HepG2 (cell line): ENCODE data around the gene RIMBP2. TPM values are rescaled to one million over a fixed set of nuclear protein-coding genes. Genes with fewer than 3 reads are reported as not detected.

Source experiments
- ATAC-seq: fragments of 200-7000 bp; cut with Tn5 transposase; 3 replicates; pipeline ENCODE4 v1.9.1; 2020; ENCODE audit warnings: mild to moderate bottlenecking, moderate library complexity
- BruUV-seq: library from RNA; stranded (reverse); fragments of 400-500 nt; replicated peaks from 2 replicates; lab custom pipeline; 2021; lab: Mats Ljungman, UMichigan
- CTCF ChIA-PET: fragments of 300-600 bp; formaldehyde crosslinking; extraction: SDS; loops from one replicate; lab custom pipeline; 2021; ENCODE audit warnings: low total read pairs, inconsistent platforms, low intra/inter-chr PET ratio; lab: Yijun Ruan, JAX
- POLR2A ChIA-PET: fragments of 350-600 bp; sonication (Branson Sonifier 250); formaldehyde crosslinking; loops from one replicate; lab custom pipeline; 2020; ENCODE audit warnings: antibody characterized with exemption, inconsistent platforms; lab: Yijun Ruan, JAX
- DNase-seq: peaks from one replicate; pipeline ENCODE4 v3.0.0-alpha.2; 2015; ENCODE audit warnings: low spot score
- FAIRE-seq: peaks from 3 replicates; lab custom pipeline; 2011; peaks lifted over from hg19 to GRCh38; lab: Jason Lieb, UNC
- H2AFZ ChIP-seq: one replicate; pipeline ENCODE4 v1.6.1; 2011; ENCODE audit warnings: low read length, inconsistent platforms
- H3K27ac ChIP-seq: fragments of 300-600 bp; 3 replicates; pipeline ENCODE4 v1.8.0; 2011; ENCODE audit warnings: mixed run types, mild to moderate bottlenecking, mixed read lengths, low read length, inconsistent platforms; ENCODE audit not compliant: insufficient read depth; ENCODE audit errors: extremely low read length
- H3K27me3 ChIP-seq, 2 experiments: fragments of 200-600 bp in 1 of 2; 2 replicates in 1 of 2; 3 replicates in 1 of 2; pipeline versions ENCODE4 v1.6.0 to v1.8.0; 2011; ENCODE audit warnings: low read length in 2 of 2, mild to moderate bottlenecking in 2 of 2, moderate library complexity in 2 of 2, inconsistent platforms in 1 of 2; ENCODE audit not compliant: insufficient read depth in 2 of 2, control insufficient read depth in 1 of 2
- H3K36me3 ChIP-seq, 2 experiments: fragments of 200-600 bp in 1 of 2; replicated peaks in 1 of 2; 2 replicates in 1 of 2; 3 replicates in 1 of 2; pipeline versions ENCODE4 v1.5.1 to v1.8.0; 2011; ENCODE audit warnings: low read length in 2 of 2, inconsistent platforms in 1 of 2; ENCODE audit not compliant: insufficient read depth in 2 of 2, control insufficient read depth in 1 of 2
- H3K4me1 ChIP-seq: 2 replicates; pipeline ENCODE4 v1.5.1; 2012; ENCODE audit warnings: low read length, inconsistent platforms; ENCODE audit not compliant: insufficient read depth
- H3K4me2 ChIP-seq: 2 replicates; pipeline ENCODE4 v1.6.0; 2011; ENCODE audit warnings: low read depth, low read length, inconsistent platforms
- H3K4me3 ChIP-seq, 3 experiments: fragments of 200-600 bp in 1 of 3; sonication (generic), shearing (Covaris generic) in 1 of 3; replicated peaks in 1 of 3; 2 replicates each; pipeline ENCODE4 v1.5.1; 2011 to 2016; ENCODE audit warnings: low read length in 3 of 3, inconsistent platforms in 2 of 3, low read depth in 2 of 3, mild to moderate bottlenecking in 2 of 3, control low read depth in 1 of 3, mixed read lengths in 1 of 3; ENCODE audit not compliant: insufficient read depth in 1 of 3
- H3K79me2 ChIP-seq: one replicate; pipeline ENCODE4 v1.6.1; 2011; ENCODE audit warnings: low read length, inconsistent platforms; ENCODE audit not compliant: insufficient read depth
- H3K9ac ChIP-seq: 2 replicates; pipeline ENCODE4 v1.6.0; 2011; ENCODE audit warnings: mild to moderate bottlenecking, low read depth, low read length, inconsistent platforms; ENCODE audit not compliant: insufficient read depth
- H3K9me3 ChIP-seq: 2 replicates; pipeline ENCODE4 v1.5.1; 2012; ENCODE audit warnings: mild to moderate bottlenecking, low read length
- H4K20me1 ChIP-seq: 2 replicates; pipeline ENCODE4 v1.6.0; 2011; ENCODE audit warnings: inconsistent platforms, mild to moderate bottlenecking, low read length, moderate library complexity; ENCODE audit not compliant: insufficient read depth
- ESRRA ChIP-seq: sonication (generic); formaldehyde crosslinking; IDR thresholded peaks from 2 replicates; pipeline ENCODE4 v1.5.1; 2020; ENCODE audit warnings: mild to moderate bottlenecking, low read depth, missing genetic modification reagents
- HIVEP1 ChIP-seq: sonication (generic); formaldehyde crosslinking; IDR thresholded peaks from 2 replicates; pipeline ENCODE4 v1.4.0; 2020; ENCODE audit warnings: mild to moderate bottlenecking, missing genetic modification reagents
- HMG20B ChIP-seq: conservative IDR thresholded peaks from 2 replicates; pipeline ENCODE4 v1.6.1; 2016; ENCODE audit warnings: missing genetic modification reagents, missing compliant biosample characterization
- MYNN ChIP-seq: sonication (generic); formaldehyde crosslinking; IDR thresholded peaks from 2 replicates; pipeline ENCODE4 v1.4.0; 2020; ENCODE audit warnings: mild to moderate bottlenecking, low read depth, missing genetic modification reagents
- RBAK ChIP-seq: sonication (generic); formaldehyde crosslinking; IDR thresholded peaks from 2 replicates; pipeline ENCODE4 v1.5.1; 2020; ENCODE audit warnings: mild to moderate bottlenecking, missing genetic modification reagents
- SCMH1 ChIP-seq: sonication (generic); formaldehyde crosslinking; IDR thresholded peaks from 2 replicates; pipeline ENCODE4 v1.9.0; 2021; ENCODE audit warnings: missing genetic modification reagents, mild to moderate bottlenecking, borderline replicate concordance
- SP140L ChIP-seq: sonication (generic); formaldehyde crosslinking; IDR thresholded peaks from 2 replicates; pipeline ENCODE4 v1.4.0; 2020; ENCODE audit warnings: missing genetic modification reagents, borderline replicate concordance
- ZBTB20 ChIP-seq: sonication (generic); formaldehyde crosslinking; IDR thresholded peaks from 2 replicates; pipeline ENCODE4 v1.8.1; 2023; ENCODE audit warnings: missing genetic modification reagents, low read depth, mild to moderate bottlenecking, borderline replicate concordance
- ZBTB26 ChIP-seq: IDR thresholded peaks from 2 replicates; pipeline ENCODE4 v1.6.1; 2016; ENCODE audit warnings: missing compliant biosample characterization, missing genetic modification reagents, borderline replicate concordance
- ZBTB39 ChIP-seq: sonication (generic); formaldehyde crosslinking; IDR thresholded peaks from 2 replicates; pipeline ENCODE4 v1.5.0; 2020; ENCODE audit warnings: missing genetic modification reagents
- ZFAT ChIP-seq: sonication (generic); formaldehyde crosslinking; conservative IDR thresholded peaks from 2 replicates; pipeline ENCODE4 v1.8.1; 2023; ENCODE audit warnings: missing genetic modification reagents, inconsistent platforms
- ZHX2 ChIP-seq, 2 experiments: sonication (generic) in 1 of 2; formaldehyde crosslinking in 1 of 2; IDR thresholded peaks; 2 replicates each; pipeline versions ENCODE4 v1.6.1 to v1.9.0; 2014 to 2022; ENCODE audit warnings: antibody characterized with exemption in 1 of 2, borderline replicate concordance in 1 of 2, inconsistent platforms in 1 of 2, low read depth in 1 of 2, missing genetic modification reagents in 1 of 2
- ZNF224 ChIP-seq: sonication (generic); formaldehyde crosslinking; IDR thresholded peaks from 2 replicates; pipeline ENCODE4 v1.5.0; 2020; ENCODE audit warnings: mild to moderate bottlenecking, missing genetic modification reagents
- ZNF777 ChIP-seq: sonication (generic); formaldehyde crosslinking; IDR thresholded peaks from 2 replicates; pipeline ENCODE4 v1.4.0; 2020; ENCODE audit warnings: missing genetic modification reagents
- WGBS: methylation state at CpG from one replicate; pipeline ENCODE4 v1.1.6; 2017; ENCODE audit warnings: low lambda C conversion rate; 5-methylcytosine and 5-hydroxymethylcytosine counted together
- in situ Hi-C: cut with HindIII; loops from 2 replicates; pipeline ENCODE4 v1.10.0; 2017; ENCODE audit warnings: low pct_unique_long_range_greater_than_20kb; ENCODE audit not compliant: extremely low pct_ligation_motif_present
- intact Hi-C: fragments of 100-400 bp; cut with micrococcal nuclease; formaldehyde crosslinking; loops from one replicate; pipeline ENCODE4 v1.10.0; 2022; ENCODE audit not compliant: unreplicated experiment
- polyA plus RNA-seq, 8 experiments: library from polyadenylated mRNA; depleted of rRNA in 3 of 8; stranded (reverse) in 7 of 8; unstranded in 1 of 8; fragments of >200 nt; fragmentation: Illumina TruSeq in 4 of 8; extraction: Trizol in 4 of 8; gene quantifications; 2 replicates each; pipeline versions ENCODE4 v1.2.1 to v1.2.3, GENCODE V29; 2011 to 2016; ENCODE audit warnings: low read depth in 4 of 8, missing spikeins in 1 of 8, mixed read lengths in 1 of 8; ENCODE audit not compliant: insufficient read depth in 1 of 8
- total RNA-seq, 5 experiments: library from RNA; depleted of rRNA; stranded (reverse); fragments of >200 nt; fragmentation: Illumina TruSeq; extraction: Trizol; gene quantifications; 2 replicates each; pipeline ENCODE4 v1.2.3, GENCODE V29; 2016; ENCODE audit warnings: low read depth in 1 of 5

RIMBP2 gene
- total and polyA plus RNA-seq, 2 of the 13 experiments (the other 11 are each of a cell fraction or from before 2014, with no cell fraction given), result 0.03 TPM; not detected in 1

- no peak overlapping the region for H3K4me3 ChIP-seq
- H4K20me1 ChIP-seq, result no peaks in the 10 kb centered on the region
- H3K36me3 ChIP-seq, result no peaks in the 10 kb centered on the region
- 10% methylated on average over 5 of the region's 9 CpGs for WGBS
- ChIA-PET CTCF (no interaction called here), POLR2A (no interaction called here)
- H3K27ac ChIP-seq, result no peak overlapping the region
- no peak overlapping the region for H3K4me2 ChIP-seq
- BruUV-seq, result no TSS peak
- in situ Hi-C loops (loop anchor here (5.0 to 25.0 kb wide), 2 partner anchors 344 to 709 kb away; no protein-coding TSS in a partner anchor), intact Hi-C loops (loop anchor here (5.0 to 10.0 kb wide), 3 partner anchors 84 to 702 kb away; no protein-coding TSS in a partner anchor)
- H3K79me2 ChIP-seq, result no peaks in the 10 kb centered on the region
- H2AFZ ChIP-seq, result no peak overlapping the region
- no peaks in the 10 kb centered on the region for H3K4me1 ChIP-seq
- no peak overlapping the region for H3K9ac ChIP-seq
- no peak for FAIRE-seq
- no peak for ATAC-seq
- H3K27me3 ChIP-seq, result peaks cover 0 to 6% of the 10 kb centered on the region in 2 experiments; a peak in 2 of 5 replicates
- DNase-seq, result no peak
- H3K9me3 ChIP-seq, result no peaks in the 10 kb centered on the region
- TF ChIP-seq ZBTB39 (CRISPR knock-in tag) (no peak), ESRRA (CRISPR knock-in tag) (no peak), SP140L (CRISPR knock-in tag) (no peak), HMG20B (CRISPR knock-in tag) (no peak), ZNF777 (CRISPR knock-in tag) (no peak), HIVEP1 (no peak), ZBTB20 (CRISPR knock-in tag) (no peak), MYNN (CRISPR knock-in tag) (no peak), ZNF224 (CRISPR knock-in tag) (no peak), ZBTB26 (CRISPR knock-in tag) (no peak), RBAK (no peak), SCMH1 (no peak), ZHX2 (IDR thresholded peaks at IDR 0.05; ENCODE audit: low read depth) (no peak), ZHX2 (CRISPR knock-in tag; IDR thresholded peaks at IDR 0.05; ENCODE audit: borderline replicate concordance) (no peak), ZFAT (no peak)
Measured at GRCh38 chr12:130746546-130746945, 30.4 kb upstream of the RIMBP2 start.
